K562 (cell line): ENCODE measurements around the gene VSTM5. TPM values are rescaled to one million over a fixed set of nuclear protein-coding genes. Genes with fewer than 3 reads are reported as not detected.

Experiments used
- CREB3L1 ChIP-seq: fragments of 450-650 bp; IDR thresholded peaks from 2 replicates; pipeline ENCODE4 v1.6.1; 2014; ENCODE audit warnings: low read depth, mild to moderate bottlenecking, moderate library complexity, borderline replicate concordance
- FOSL1 ChIP-seq: fragments of 200-800 bp; sonication (Bioruptor generic); conservative IDR thresholded peaks from 2 replicates; pipeline ENCODE4 v1.6.1; 2016; ENCODE audit warnings: missing genetic modification characterization, missing compliant biosample characterization
- FOXM1 ChIP-seq, 2 experiments: fragments of 450-650 bp in 1 of 2; sonication (generic) in 1 of 2; formaldehyde crosslinking in 1 of 2; IDR thresholded peaks; 2 replicates each; pipeline versions ENCODE4 v1.6.1 to v1.9.0; 2017 to 2022; ENCODE audit warnings: low read depth in 2 of 2, mild to moderate bottlenecking in 2 of 2, missing genetic modification reagents in 1 of 2, moderate library complexity in 1 of 2
- GABPB1 ChIP-seq: sonication (generic); formaldehyde crosslinking; IDR thresholded peaks from 2 replicates; pipeline ENCODE4 v1.8.0; 2022; ENCODE audit warnings: mild to moderate bottlenecking, missing genetic modification reagents
- HDAC3 ChIP-seq: fragments of 450-650 bp; IDR thresholded peaks from 2 replicates; pipeline ENCODE4 v1.6.1; 2018; ENCODE audit warnings: borderline replicate concordance, mild to moderate bottlenecking, moderate library complexity; ENCODE audit not compliant: partially characterized antibody
- LEF1 ChIP-seq: fragments of 450-650 bp; IDR thresholded peaks from 2 replicates; pipeline ENCODE4 v1.6.1; 2016; ENCODE audit warnings: mild to moderate bottlenecking
- MXI1 ChIP-seq: IDR thresholded peaks from 2 replicates; pipeline ENCODE4 v1.6.1; 2011; ENCODE audit warnings: low read depth, mild to moderate bottlenecking, improper control_type of control experiment, low read length
- NFYB ChIP-seq: IDR thresholded peaks from 2 replicates; pipeline ENCODE4 v1.6.1; 2011; ENCODE audit warnings: mild to moderate bottlenecking, moderate library complexity; ENCODE audit not compliant: insufficient read length; ENCODE audit errors: extremely low read depth
- PBX2 ChIP-seq, 2 experiments: IDR thresholded peaks in 1 of 2; conservative IDR thresholded peaks in 1 of 2; 2 replicates each; pipeline ENCODE4 v1.6.1; 2016; ENCODE audit warnings: low read depth in 2 of 2, mild to moderate bottlenecking in 1 of 2, missing compliant biosample characterization in 1 of 2, missing genetic modification characterization in 1 of 2, moderate library complexity in 1 of 2
- RCOR1 ChIP-seq, 2 experiments: IDR thresholded peaks; 2 replicates each; pipeline ENCODE4 v1.6.1; 2012; ENCODE audit warnings: low read depth in 2 of 2, low read length in 2 of 2, borderline replicate concordance in 1 of 2, improper control_type of control experiment in 1 of 2
- RHOXF2B ChIP-seq: fragments of 250-450 bp; sonication (Bioruptor Pico); conservative IDR thresholded peaks from 2 replicates; pipeline ENCODE4 v1.5.1; 2021
- SIN3A ChIP-seq, 2 experiments: fragments of 150-350 bp in 1 of 2; IDR thresholded peaks; 2 replicates each; pipeline ENCODE4 v1.6.1; 2011 to 2016; ENCODE audit warnings: borderline replicate concordance in 2 of 2, low read depth in 2 of 2, low read length in 2 of 2, mild to moderate bottlenecking in 2 of 2, moderate library complexity in 2 of 2; ENCODE audit not compliant: control insufficient read depth in 1 of 2
- SNAPC5 ChIP-seq: fragments of 250-450 bp; sonication (Bioruptor Pico); IDR thresholded peaks from 2 replicates; pipeline ENCODE4 v1.8.0; 2021; ENCODE audit warnings: moderate library complexity, mild to moderate bottlenecking, inconsistent platforms
- TCF7L2 ChIP-seq: fragments of 150-350 bp; IDR thresholded peaks from 2 replicates; pipeline ENCODE4 v1.6.1; 2016; ENCODE audit warnings: low read depth, mild to moderate bottlenecking, low read length, moderate library complexity
- ZBTB1 ChIP-seq: sonication (generic); formaldehyde crosslinking; IDR thresholded peaks from 2 replicates; pipeline ENCODE4 v1.8.1; 2023; ENCODE audit warnings: missing genetic modification reagents, low read depth, mild to moderate bottlenecking, borderline replicate concordance
- ZFPM2 ChIP-seq: fragments of 250-450 bp; sonication (Bioruptor Pico); IDR thresholded peaks from 2 replicates; pipeline ENCODE4 v1.5.1; 2022; ENCODE audit warnings: mild to moderate bottlenecking
- ZFX ChIP-seq: sonication (generic); formaldehyde crosslinking; IDR thresholded peaks from 2 replicates; pipeline ENCODE4 v1.8.0; 2022; ENCODE audit warnings: mild to moderate bottlenecking, missing genetic modification reagents, moderate library complexity
- ZNF12 ChIP-seq: sonication (generic); formaldehyde crosslinking; IDR thresholded peaks from 2 replicates; pipeline ENCODE4 v1.4.0; 2020; ENCODE audit warnings: mild to moderate bottlenecking, missing genetic modification reagents
- ZNF165 ChIP-seq: fragments of 250-450 bp; sonication (Bioruptor Pico); IDR thresholded peaks from 2 replicates; pipeline ENCODE4 v1.4.0; 2020; ENCODE audit warnings: borderline replicate concordance
- ZNF449 ChIP-seq: fragments of 250-450 bp; sonication (Bioruptor Pico); IDR thresholded peaks from 2 replicates; pipeline ENCODE4 v1.8.0; 2022; ENCODE audit warnings: moderate library complexity, mild to moderate bottlenecking, inconsistent platforms
- ZNF785 ChIP-seq: fragments of 250-450 bp; sonication (Bioruptor Pico); IDR thresholded peaks from 2 replicates; pipeline ENCODE4 v1.4.0; 2020; ENCODE audit warnings: mild to moderate bottlenecking
- polyA plus RNA-seq, 8 experiments: library from polyadenylated mRNA; depleted of rRNA in 4 of 8; stranded (reverse) in 5 of 8; unstranded in 3 of 8; fragments of >200 nt; fragmentation: Nextera tagmentation in 2 of 8; fragmentation: Illumina TruSeq in 1 of 8; extraction: Ambion mirVana in 2 of 8; extraction: Trizol in 1 of 8; gene quantifications; 2 replicates each; pipeline versions ENCODE4 v1.2.1 to v1.2.3, GENCODE V29; 2011 to 2014; ENCODE audit warnings: inconsistent platforms in 1 of 8, missing spikeins in 1 of 8
- total RNA-seq, 7 experiments: library from RNA; depleted of rRNA in 6 of 7; stranded (reverse); fragments of >200 nt in 6 of 7; fragmentation: Illumina TruSeq in 2 of 7; extraction: Trizol in 2 of 7; gene quantifications; 2 replicates each; pipeline versions ENCODE4 v1.2.1 to v1.2.3, GENCODE V29; 2011 to 2021; ENCODE audit warnings: low replicate concordance in 1 of 7

Gene VSTM5
- total and polyA plus RNA-seq, 9 of the 15 experiments (the other 6 are each of a cell fraction or from before 2014, with no cell fraction given): 0.01 TPM; not detected in 8

- TF ChIP-seq SIN3A (IDR thresholded peaks at IDR 0.05; ENCODE audit: borderline replicate concordance in 2 of 2, control insufficient read depth in 1 of 2, low read depth in 2 of 2, low read length in 2 of 2): peak; percentile 8 to 49; a peak in 1 of 4 replicates
- TF ChIP-seq ZNF785 (CRISPR knock-in tag): no peak
- TF ChIP-seq CREB3L1: peak; percentile 41; the same call in 1 of the 2 replicates
- 0 out of 2 replicates have a peak, but pooled peaks have one; percentile 62 for TF ChIP-seq ZNF12 (CRISPR knock-in tag)
- no peak for TF ChIP-seq TCF7L2
- TF ChIP-seq ZNF165 (CRISPR knock-in tag): no peak
- TF ChIP-seq SNAPC5 (CRISPR knock-in tag): no peak
- peak; percentile 83 for TF ChIP-seq GABPB1 (CRISPR knock-in tag)
- no peak for TF ChIP-seq LEF1
- TF ChIP-seq ZFPM2 (CRISPR knock-in tag): no peak
- TF ChIP-seq ZBTB1 (CRISPR knock-in tag): no peak
- TF ChIP-seq FOSL1 (tag): peak; percentile 86
- no peak for TF ChIP-seq NFYB
- peak; percentile 95 for TF ChIP-seq ZFX
- TF ChIP-seq FOXM1 (IDR thresholded peaks at IDR 0.05; ENCODE audit: low read depth): no peak
- no peak for TF ChIP-seq FOXM1 (CRISPR knock-in tag; IDR thresholded peaks at IDR 0.05; ENCODE audit: low read depth)
- no peak for TF ChIP-seq PBX2 (CRISPR knock-in tag; IDR thresholded peaks at IDR 0.05; ENCODE audit: low read depth)
- no peak for TF ChIP-seq PBX2 (tag; conservative IDR thresholded peaks at IDR 0.05; ENCODE audit: low read depth)
- peak in 1 of 2 experiments; percentile 34; a peak in 1 of 4 replicates for TF ChIP-seq RCOR1 (IDR thresholded peaks at IDR 0.05; ENCODE audit: borderline replicate concordance in 1 of 2, low read depth in 2 of 2, low read length in 2 of 2)
- no peak for TF ChIP-seq RHOXF2B (CRISPR knock-in tag)
- no peak for TF ChIP-seq ZNF449 (CRISPR knock-in tag)
- TF ChIP-seq HDAC3: no peak
- no peak for TF ChIP-seq MXI1
Measured at GRCh38 chr11:93784145-93784934, 66.1 kb downstream of the VSTM5 start, which contains the start of gene MED17 (continued).
